HG03378 (cell line): ENCODE measurements around the gene PRUNE1.

Experiments
- ATAC-seq: cut with Tn5 transposase; IDR thresholded peaks from one replicate; pipeline ENCODE4 v1.9.1; 2021; ENCODE audit warnings: mild to moderate bottlenecking, moderate library complexity; ENCODE audit not compliant: unreplicated experiment

The PRUNE1 gene, protein sequence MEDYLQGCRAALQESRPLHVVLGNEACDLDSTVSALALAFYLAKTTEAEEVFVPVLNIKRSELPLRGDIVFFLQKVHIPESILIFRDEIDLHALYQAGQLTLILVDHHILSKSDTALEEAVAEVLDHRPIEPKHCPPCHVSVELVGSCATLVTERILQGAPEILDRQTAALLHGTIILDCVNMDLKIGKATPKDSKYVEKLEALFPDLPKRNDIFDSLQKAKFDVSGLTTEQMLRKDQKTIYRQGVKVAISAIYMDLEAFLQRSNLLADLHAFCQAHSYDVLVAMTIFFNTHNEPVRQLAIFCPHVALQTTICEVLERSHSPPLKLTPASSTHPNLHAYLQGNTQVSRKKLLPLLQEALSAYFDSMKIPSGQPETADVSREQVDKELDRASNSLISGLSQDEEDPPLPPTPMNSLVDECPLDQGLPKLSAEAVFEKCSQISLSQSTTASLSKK

GRCh38 chr1:151008244-151009205 is at the start of gene PRUNE1:
Gene PRUNE1, plus strand, starts transcription at chr1:151008449. Its CDS starts 184 bp downstream, at chr1:151008633.
- ATAC-seq, result peak; percentile 47

GRCh38 chr1:150960646-150961045 is 47.6 kb upstream of the PRUNE1 start:
- no peak for ATAC-seq

DNA sequence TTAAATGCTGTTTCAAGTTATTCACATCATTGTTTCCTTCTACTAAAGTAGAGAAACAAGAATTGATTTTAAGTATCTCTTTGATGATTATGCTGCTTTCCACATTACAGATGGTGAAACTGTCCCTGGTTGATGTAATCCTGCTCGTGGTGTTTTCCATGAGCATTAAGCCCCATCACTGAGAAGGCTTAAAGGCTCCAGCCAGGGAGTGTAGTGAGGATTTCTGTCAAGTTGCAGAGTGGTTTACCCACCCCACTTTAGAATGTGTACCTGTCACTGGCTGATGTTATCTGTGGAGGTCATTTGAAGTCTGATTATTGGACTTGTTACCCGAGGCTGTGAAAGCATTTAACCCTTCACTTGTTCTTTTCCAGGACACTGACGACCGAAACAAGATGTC is 46.5 kb upstream of the PRUNE1 start:
- ATAC-seq, result no peak

DNA sequence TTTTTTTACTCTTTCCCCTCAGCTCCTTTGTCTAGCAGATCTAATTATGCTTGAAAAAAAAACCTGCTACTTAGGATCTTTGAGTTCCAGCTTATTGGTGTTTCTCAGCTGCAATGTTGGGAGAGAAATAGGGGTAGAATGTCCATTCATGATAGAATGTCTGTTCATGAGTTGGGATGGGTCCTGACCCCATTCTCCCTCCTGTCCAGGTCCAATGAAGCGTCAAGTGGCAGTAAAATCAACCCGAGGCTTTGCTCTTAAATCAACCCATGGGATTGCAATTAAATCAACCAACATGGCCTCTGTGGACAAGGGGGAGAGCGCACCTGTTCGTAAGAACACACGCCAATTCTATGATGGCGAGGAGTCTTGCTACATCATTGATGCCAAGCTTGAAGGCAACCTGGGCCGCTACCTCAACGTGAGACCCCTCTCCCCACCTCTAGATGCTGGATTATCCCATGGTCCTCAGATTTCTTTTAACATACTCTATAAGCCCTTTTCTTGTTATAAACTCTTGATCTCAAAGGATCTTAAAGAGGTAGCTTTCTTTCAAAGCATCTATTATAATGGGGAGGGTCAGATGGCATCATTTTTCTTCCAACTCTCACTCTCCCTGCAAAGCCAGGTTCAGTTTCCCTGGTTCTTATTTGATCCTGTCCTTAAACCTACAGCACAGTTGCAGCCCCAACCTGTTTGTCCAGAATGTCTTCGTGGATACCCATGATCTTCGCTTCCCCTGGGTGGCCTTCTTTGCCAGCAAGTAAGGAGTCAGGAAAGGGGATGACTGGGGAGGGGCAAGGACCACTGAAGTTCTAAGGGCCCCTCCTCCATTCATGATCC is 44.7 kb upstream of the PRUNE1 start:
- ATAC-seq, result no peak

DNA sequence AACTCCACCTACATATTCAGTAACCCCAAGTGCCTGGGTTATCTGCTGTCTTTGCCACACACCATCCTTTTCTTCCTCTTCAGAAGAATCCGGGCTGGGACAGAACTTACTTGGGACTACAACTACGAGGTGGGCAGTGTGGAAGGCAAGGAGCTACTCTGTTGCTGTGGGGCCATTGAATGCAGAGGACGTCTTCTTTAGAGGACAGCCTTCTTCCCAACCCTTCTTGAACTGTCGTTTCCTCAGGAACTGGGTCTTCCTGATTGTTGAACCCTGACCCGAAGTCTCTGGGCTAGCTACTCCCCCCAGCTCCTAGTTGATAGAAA is 44.1 kb upstream of the PRUNE1 start:
- no peak for ATAC-seq

- no peak for ATAC-seq
Measured at GRCh38 chr1:150965605-150966004, 42.6 kb upstream of the PRUNE1 start.

GRCh38 chr1:150966011-150966410 is 42.2 kb upstream of the PRUNE1 start:
- ATAC-seq, result no peak

GRCh38 chr1:150967936-150968335 is 40.3 kb upstream of the PRUNE1 start:
- ATAC-seq, result no peak

DNA sequence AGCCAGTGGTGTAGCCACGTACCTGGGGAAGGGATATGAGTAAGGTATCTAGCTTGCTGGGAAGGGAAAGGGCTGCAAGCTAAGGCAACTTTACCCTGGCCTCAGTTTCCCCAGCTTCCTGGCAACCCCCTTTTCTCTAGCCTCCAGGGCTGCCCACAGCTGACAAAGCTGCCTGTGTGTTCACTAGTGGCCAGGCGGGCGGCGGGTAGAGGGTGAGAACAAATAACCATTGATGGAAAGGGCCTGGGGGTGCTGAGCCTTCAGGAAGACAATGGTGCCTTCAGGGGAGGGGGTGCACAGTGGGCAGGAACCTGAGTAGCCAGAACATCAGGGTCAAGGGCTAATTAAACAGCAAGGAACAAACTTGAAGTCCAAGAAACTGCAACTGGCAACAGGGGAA is 39.8 kb upstream of the PRUNE1 start:
- ATAC-seq, result no peak

- ATAC-seq, result no peak
Measured at GRCh38 chr1:150969626-150970025, 38.6 kb upstream of the PRUNE1 start.

GRCh38 chr1:150970808-150971582 is 37.3 kb upstream of the PRUNE1 start:
- no peak for ATAC-seq

GRCh38 chr1:150971583-150972416 is 36.4 kb upstream of the PRUNE1 start:
- no peak for ATAC-seq

DNA sequence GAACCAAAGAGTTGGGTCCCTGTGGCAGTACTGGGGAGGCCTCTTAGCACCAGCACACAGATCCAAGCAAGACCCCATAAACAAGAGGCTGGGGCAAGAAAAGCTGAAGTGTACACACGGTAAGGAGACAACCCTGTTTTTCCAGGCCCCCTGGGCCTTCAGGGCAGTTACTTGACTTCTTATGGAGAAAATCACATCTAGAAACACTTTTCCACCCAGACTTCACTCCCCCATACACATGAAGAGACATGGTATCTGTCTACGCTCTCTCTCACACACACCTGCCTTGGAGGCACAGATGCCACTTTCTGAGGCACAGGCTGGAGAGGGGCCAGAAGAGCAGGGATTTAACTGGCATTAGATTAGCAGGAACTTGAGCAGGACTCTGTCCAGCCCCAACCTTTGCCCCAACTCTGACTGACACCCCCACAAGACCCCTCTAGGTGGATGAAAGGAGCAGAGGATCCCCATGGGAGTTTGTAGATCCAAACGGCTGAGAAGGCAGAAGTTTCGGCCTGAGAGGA is 35.8 kb upstream of the PRUNE1 start:
- no peak for ATAC-seq

GRCh38 chr1:150973258-150973835 is 34.9 kb upstream of the PRUNE1 start:
- no peak for ATAC-seq

DNA sequence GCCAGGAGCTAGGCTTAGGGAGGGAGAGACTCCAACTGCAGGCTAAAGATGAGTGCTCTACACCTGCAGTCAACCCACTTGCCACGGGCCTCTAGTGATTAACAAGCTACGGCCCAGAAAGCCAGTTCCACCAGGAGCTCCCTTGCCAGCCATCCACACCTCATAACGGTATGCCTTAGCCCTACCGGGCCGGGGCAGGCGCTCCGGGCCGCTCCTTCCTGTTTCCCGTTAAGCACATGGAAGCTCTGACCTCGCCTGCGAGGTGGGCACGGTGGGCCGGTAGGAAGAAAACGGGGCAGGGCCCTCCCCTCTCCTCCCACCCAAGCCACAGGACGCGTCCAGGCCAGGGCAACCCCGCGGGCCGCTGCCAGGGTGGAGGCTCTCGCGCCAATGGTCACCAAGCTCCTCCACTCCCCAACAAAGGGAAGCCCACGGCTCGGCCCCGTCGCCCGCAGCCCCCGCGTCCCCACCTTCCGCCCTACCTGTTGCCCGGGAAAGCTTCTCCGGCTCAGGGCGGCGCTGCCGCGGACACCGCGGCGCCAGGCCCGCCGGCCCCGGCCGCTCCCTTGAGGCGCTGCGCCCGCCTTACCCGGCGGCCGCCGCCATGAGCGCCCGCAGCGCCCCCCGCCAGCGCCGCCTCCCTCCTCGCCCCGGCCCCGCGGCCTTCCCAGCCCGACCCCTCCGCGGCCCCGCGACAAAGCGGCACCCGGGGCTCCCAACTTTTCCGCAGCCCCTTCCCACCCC is 34.2 kb upstream of the PRUNE1 start:
- ATAC-seq, result no peak

DNA sequence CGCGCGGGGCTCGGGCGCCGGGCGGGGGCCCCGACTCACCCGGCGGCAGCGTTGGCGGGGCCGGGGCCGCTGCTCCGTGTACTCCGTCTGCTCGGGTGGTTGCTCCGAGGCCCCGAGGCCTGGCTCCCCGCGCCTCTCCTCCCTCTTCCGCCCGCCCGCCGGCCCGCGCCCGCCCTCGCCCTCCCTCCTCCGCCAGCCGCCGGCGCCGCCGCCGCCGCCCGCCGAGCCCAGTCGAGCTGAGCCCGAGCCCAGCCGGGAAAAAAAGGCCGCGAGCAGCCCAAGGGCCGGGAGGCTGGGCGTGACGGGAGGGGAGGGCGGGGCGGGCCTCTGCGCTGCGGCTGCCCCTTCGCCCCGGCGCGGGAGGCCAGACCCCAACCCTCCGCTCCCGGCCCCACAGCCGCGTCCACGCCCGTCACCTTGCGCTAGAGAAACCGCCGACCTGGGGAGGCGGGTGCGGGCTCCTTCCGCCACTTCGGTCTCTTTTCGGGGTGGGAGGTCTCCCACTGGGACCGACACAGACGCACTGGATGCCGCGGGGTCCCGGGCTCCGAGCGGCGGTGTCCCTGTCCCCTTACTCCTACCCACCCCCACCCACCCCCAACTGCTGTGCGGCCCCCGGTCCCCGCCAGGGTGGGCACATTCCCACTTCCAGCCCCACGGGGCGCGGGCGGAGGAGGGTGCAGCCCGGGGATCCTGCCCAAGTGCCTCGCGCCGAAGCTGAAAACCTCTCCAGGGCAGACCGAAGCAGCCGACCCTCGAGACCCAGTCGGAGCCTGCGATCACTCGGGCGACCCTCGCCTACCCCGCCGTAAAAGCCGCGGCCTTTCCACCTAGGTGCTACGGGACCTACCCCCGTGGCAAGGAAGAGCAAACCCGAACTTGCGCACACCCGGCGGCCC is 33.4 kb upstream of the PRUNE1 start, which contains the start of gene CERS2:
CERS2 (minus strand) TSS at position 256 of the 899 bp plus-strand sequence. CDS start 5,745 bp downstream, outside the sequence.
- no peak for ATAC-seq

DNA sequence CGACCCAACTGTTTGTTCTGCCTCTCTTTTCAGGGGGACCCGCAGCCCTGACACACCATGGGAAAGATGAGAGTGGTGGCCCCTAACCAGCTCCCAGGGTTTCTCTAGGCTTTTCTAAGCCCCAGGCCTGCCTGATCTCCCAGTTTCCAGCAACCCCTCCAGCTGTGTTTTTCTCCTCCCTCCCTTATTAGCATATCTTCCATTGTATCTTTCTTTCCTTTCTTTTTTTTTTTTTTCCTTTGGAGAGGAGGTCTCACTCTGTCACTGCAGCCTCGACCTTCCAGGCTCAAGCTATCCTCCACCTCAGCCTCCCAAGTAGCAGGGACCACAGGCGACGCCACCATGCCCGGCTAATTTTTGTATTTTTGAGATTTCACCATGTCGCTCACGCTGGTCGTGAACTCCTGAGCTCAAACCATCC is 31.8 kb upstream of the PRUNE1 start:
- no peak for ATAC-seq
